ENCODE data around the gene HMX3. TPM values are rescaled to one million over a fixed set of nuclear protein-coding genes. Genes with fewer than 3 reads are reported as not detected.

HMX3 gene
- total RNA-seq, 2 donors from 2014 or later = 1.2 to 2.0 TPM

GRCh38 chr10:123146894-123147634 lies 11.3 kb downstream of the HMX3 start:
- DNase-seq = no peak
- Mint-ChIP-seq H3K9me3 (no peaks in the 10 kb centered on the region), H3K4me3 (peak overlapping the region; percentile 63 to 70), H3K4me1 (ENCODE audit: low read depth) (peaks cover 61% of the 10 kb centered on the region), H3K27me3 (ENCODE audit: low read depth) (peaks cover 57% of the 10 kb centered on the region), H3K27ac (no peak overlapping the region), H3K36me3 (ENCODE audit: insufficient read depth in 2 of 2) (peaks cover 1 to 5% of the 10 kb centered on the region in 2 donors)
- ATAC-seq (replicated peaks in 1 of 2) = no peak

- Mint-ChIP-seq H3K27me3 (ENCODE audit: low read depth) (peaks cover 49% of the 10 kb centered on the region), H3K36me3 (ENCODE audit: insufficient read depth in 2 of 2) (peaks cover 1 to 5% of the 10 kb centered on the region in 2 donors), H3K4me1 (ENCODE audit: low read depth) (peaks cover 55% of the 10 kb centered on the region), H3K9me3 (no peaks in the 10 kb centered on the region), H3K27ac (peak within 1 kb of the TSS; percentile 61), H3K4me3 (peak within 1 kb of the TSS; percentile 83 to 86)
- peak; percentile 55 to 59 for ATAC-seq (replicated peaks in 1 of 2)
- peak; percentile 70 to 73 for DNase-seq
Measured at GRCh38 chr10:123147635-123148413, 12.1 kb downstream of the HMX3 start, which contains the start of gene HMX2. HMX2 (plus strand) TSS chr10:123148136; CDS start chr10:123148379, 243 bp downstream.

- H3K27ac Mint-ChIP-seq = peak overlapping the region; percentile 61
- H3K27me3 Mint-ChIP-seq (ENCODE audit: low read depth) = peaks cover 42% of the 10 kb centered on the region
- no peaks in the 10 kb centered on the region for H3K9me3 Mint-ChIP-seq
- DNase-seq (peak in 1 of 2 donors; percentile 30), ATAC-seq (replicated peaks in 1 of 2) (peak; percentile 5 to 14)
- peak overlapping the region; percentile 83 to 86 for H3K4me3 Mint-ChIP-seq
- H3K4me1 Mint-ChIP-seq (ENCODE audit: low read depth) = peaks cover 53% of the 10 kb centered on the region
- H3K36me3 Mint-ChIP-seq (ENCODE audit: insufficient read depth in 2 of 2) = peaks cover 1 to 3% of the 10 kb centered on the region in 2 donors
Measured at GRCh38 chr10:123148414-123149161, 12.8 kb downstream of the HMX3 start.

- ATAC-seq (replicated peaks in 1 of 2) (no peak), DNase-seq (no peak)
- Mint-ChIP-seq H3K4me3 (peak overlapping the region; percentile 83 to 86), H3K36me3 (ENCODE audit: insufficient read depth in 2 of 2) (peaks cover 2 to 5% of the 10 kb centered on the region in 2 donors), H3K27ac (peak overlapping the region; percentile 61), H3K4me1 (ENCODE audit: low read depth) (peaks cover 51% of the 10 kb centered on the region), H3K27me3 (ENCODE audit: low read depth) (peaks cover 36% of the 10 kb centered on the region), H3K9me3 (no peaks in the 10 kb centered on the region)
Measured at GRCh38 chr10:123149162-123149567, 13.4 kb downstream of the HMX3 start.

- H3K4me3 Mint-ChIP-seq = peak overlapping the region; percentile 83 to 86
- DNase-seq = peak; percentile 51 to 68
Measured at GRCh38 chr10:123149568-123150270, 13.9 kb downstream of the HMX3 start.

GRCh38 chr10:123150271-123150985 lies 14.7 kb downstream of the HMX3 start:
- peak overlapping the region; percentile 76 to 86 for H3K4me3 Mint-ChIP-seq
- peaks cover 9 to 10% of the 10 kb centered on the region in 2 donors for H3K36me3 Mint-ChIP-seq (ENCODE audit: insufficient read depth in 2 of 2)
- DNase-seq = no peak

More at GRCh38 chr10:123149568-123150270, 13.9 kb downstream of the HMX3 start:
- Mint-ChIP-seq H3K27ac (no peak overlapping the region), H3K9me3 (no peaks in the 10 kb centered on the region), H3K36me3 (ENCODE audit: insufficient read depth in 2 of 2) (peaks cover 4 to 6% of the 10 kb centered on the region in 2 donors), H3K4me1 (ENCODE audit: low read depth) (peaks cover 46% of the 10 kb centered on the region), H3K27me3 (ENCODE audit: low read depth) (peaks cover 30% of the 10 kb centered on the region)
- ATAC-seq (replicated peaks in 1 of 2) = no peak

GRCh38 chr10:123150986-123151736 lies 15.4 kb downstream of the HMX3 start:
- Mint-ChIP-seq H3K4me1 (ENCODE audit: low read depth) (peaks cover 43% of the 10 kb centered on the region), H3K27me3 (ENCODE audit: low read depth) (peaks cover 17% of the 10 kb centered on the region), H3K9me3 (no peaks in the 10 kb centered on the region), H3K36me3 (ENCODE audit: insufficient read depth in 2 of 2) (peaks cover 11 to 16% of the 10 kb centered on the region in 2 donors), H3K27ac (no peak overlapping the region), H3K4me3 (peak overlapping the region; percentile 76 to 86)
- ATAC-seq (replicated peaks in 1 of 2) = no peak
- DNase-seq = peak; percentile 54 to 60

More at GRCh38 chr10:123150271-123150985, 14.7 kb downstream of the HMX3 start:
- ATAC-seq (replicated peaks in 1 of 2) = no peak
- Mint-ChIP-seq H3K9me3 (no peaks in the 10 kb centered on the region), H3K27me3 (ENCODE audit: low read depth) (peaks cover 23% of the 10 kb centered on the region), H3K27ac (no peak overlapping the region), H3K4me1 (ENCODE audit: low read depth) (peaks cover 42% of the 10 kb centered on the region)

GRCh38 chr10:123151737-123152135 lies 16.0 kb downstream of the HMX3 start:
- Mint-ChIP-seq H3K27me3 (ENCODE audit: low read depth) (peaks cover 15% of the 10 kb centered on the region), H3K9me3 (no peaks in the 10 kb centered on the region), H3K4me3 (peak overlapping the region; percentile 76 to 86), H3K4me1 (ENCODE audit: low read depth) (peaks cover 47% of the 10 kb centered on the region), H3K36me3 (ENCODE audit: insufficient read depth in 2 of 2) (peaks cover 14 to 22% of the 10 kb centered on the region in 2 donors), H3K27ac (no peak overlapping the region)
- DNase-seq (no peak), ATAC-seq (replicated peaks in 1 of 2) (no peak)

GRCh38 chr10:123153486-123154091 lies 17.8 kb downstream of the HMX3 start:
- Mint-ChIP-seq H3K9me3 (no peaks in the 10 kb centered on the region), H3K27me3 (ENCODE audit: low read depth) (peaks cover 8% of the 10 kb centered on the region), H3K27ac (peak overlapping the region; percentile 99), H3K4me3 (peak overlapping the region; percentile 80 to 97), H3K4me1 (ENCODE audit: low read depth) (peaks cover 58% of the 10 kb centered on the region), H3K36me3 (ENCODE audit: insufficient read depth in 2 of 2) (peaks cover 21 to 39% of the 10 kb centered on the region in 2 donors)
- ATAC-seq (replicated peaks in 1 of 2) = no peak
- no peak for DNase-seq

- DNase-seq (peak; percentile 94 to 96), ATAC-seq (replicated peaks in 1 of 2) (peak; percentile 92 to 93)
- H3K4me1 Mint-ChIP-seq (ENCODE audit: low read depth) = peaks cover 59% of the 10 kb centered on the region
- peak within 1 kb of the TSS; percentile 99 for H3K27ac Mint-ChIP-seq
- H3K4me3 Mint-ChIP-seq = peak within 1 kb of the TSS; percentile 80 to 97
- H3K9me3 Mint-ChIP-seq = no peaks in the 10 kb centered on the region
- H3K36me3 Mint-ChIP-seq (ENCODE audit: insufficient read depth in 2 of 2) = peaks cover 18 to 43% of the 10 kb centered on the region in 2 donors
- H3K27me3 Mint-ChIP-seq (ENCODE audit: low read depth) = peaks cover 2% of the 10 kb centered on the region
Measured at GRCh38 chr10:123154092-123154710, 18.4 kb downstream of the HMX3 start, which contains the start of gene BUB3. BUB3 (plus strand) TSS chr10:123154402; CDS start chr10:123154918, 516 bp downstream.
